PC-3 (cell line): ENCODE measurements around the gene PIK3R2. TPM values are rescaled to one million over a fixed set of nuclear protein-coding genes. Genes with fewer than 3 reads are reported as not detected.

ENCODE experiments used
- ATAC-seq: fragments of 200-7000 bp; cut with Tn5 transposase; 2 replicates; pipeline ENCODE4 v1.9.1; 2020; ENCODE audit warnings: mild to moderate bottlenecking, moderate library complexity
- BruUV-seq: library from RNA; stranded (reverse); fragments of 400-500 nt; replicated peaks from 2 replicates; lab custom pipeline; 2021; lab: Mats Ljungman, UMichigan
- CTCF ChIA-PET: fragments of 300-600 bp; sonication (Branson Sonifier 250); formaldehyde crosslinking; loops from one replicate; lab custom pipeline; 2022; ENCODE audit warnings: antibody characterized with exemption; lab: Charles Lee
- POLR2A ChIA-PET: fragments of 300-600 bp; sonication (Branson Sonifier 250); formaldehyde crosslinking; loops from one replicate; lab custom pipeline; 2022; ENCODE audit warnings: antibody characterized with exemption; ENCODE audit not compliant: unreplicated experiment; lab: Charles Lee
- DNase-seq: peaks from one replicate; pipeline ENCODE4 v3.0.0-alpha.2; 2015
- H2AFZ ChIP-seq: fragments of 300-600 bp; sonication (generic); 2 replicates; pipeline ENCODE4 v1.6.0; 2016; ENCODE audit warnings: antibody characterized with exemption, low read length
- H3F3A ChIP-seq: fragments of 300-600 bp; sonication (generic); one replicate; pipeline ENCODE4 v1.6.0; 2017; ENCODE audit warnings: antibody characterized with exemption, low read length, control low read depth, mild to moderate bottlenecking; ENCODE audit not compliant: unreplicated experiment
- H3K27ac ChIP-seq: fragments of 300-600 bp; sonication (generic); 2 replicates; pipeline ENCODE4 v1.5.1; 2016; ENCODE audit warnings: mild to moderate bottlenecking, low read length
- H3K27me3 ChIP-seq: fragments of 300-600 bp; sonication (generic); 2 replicates; pipeline ENCODE4 v1.6.1; 2016; ENCODE audit warnings: low read length, mixed read lengths
- H3K36me3 ChIP-seq: fragments of 300-600 bp; sonication (generic); 2 replicates; pipeline ENCODE4 v1.6.1; 2016; ENCODE audit warnings: low read depth, mixed run types, low read length, mixed read lengths
- H3K4me1 ChIP-seq: fragments of 300-600 bp; sonication (generic); 2 replicates; pipeline ENCODE4 v1.5.1; 2016; ENCODE audit warnings: low read length; ENCODE audit not compliant: insufficient read depth
- H3K4me2 ChIP-seq: fragments of 300-600 bp; sonication (generic); 2 replicates; pipeline ENCODE4 v1.6.0; 2016; ENCODE audit warnings: low read length
- H3K4me3 ChIP-seq: fragments of 300-600 bp; sonication (generic); 2 replicates; pipeline ENCODE4 v1.5.1; 2016; ENCODE audit warnings: mild to moderate bottlenecking, low read length, mixed read lengths
- H3K79me2 ChIP-seq: fragments of 300-600 bp; sonication (generic); 2 replicates; pipeline ENCODE4 v1.6.1; 2017; ENCODE audit warnings: low read length, mixed read lengths
- H3K9ac ChIP-seq: fragments of 300-600 bp; sonication (generic); 2 replicates; pipeline ENCODE4 v1.6.0; 2016; ENCODE audit warnings: mild to moderate bottlenecking, low read length
- H3K9me2 ChIP-seq: fragments of 300-600 bp; sonication (generic); replicated peaks from 2 replicates; pipeline ENCODE4 v1.6.1; 2016; ENCODE audit warnings: mixed run types, low read length, mixed read lengths
- H3K9me3 ChIP-seq: fragments of 300-600 bp; sonication (generic); 2 replicates; pipeline ENCODE4 v1.6.1; 2016; ENCODE audit warnings: low read length, mixed read lengths
- H4K20me1 ChIP-seq: fragments of 300-600 bp; sonication (generic); 2 replicates; pipeline ENCODE4 v1.6.1; 2016; ENCODE audit warnings: low read length, mixed read lengths
- EZH2 ChIP-seq: fragments of 300-600 bp; sonication (generic); IDR thresholded peaks from one replicate; pipeline ENCODE4 v1.6.1; 2017; ENCODE audit warnings: antibody characterized with exemption, mild to moderate bottlenecking, low read length; ENCODE audit not compliant: unreplicated experiment
- EZH2phosphoT487 ChIP-seq: fragments of 300-600 bp; sonication (generic); IDR thresholded peaks from 2 replicates; pipeline ENCODE4 v1.6.1; 2018; ENCODE audit warnings: mild to moderate bottlenecking, antibody characterized with exemption, low read length, borderline replicate concordance
- intact Hi-C: fragments of 100-400 bp; cut with micrococcal nuclease; formaldehyde crosslinking; loops from 2 replicates; pipeline ENCODE4 v1.9.0; 2023
- total RNA-seq: library from RNA; depleted of rRNA; stranded (reverse); fragments of >200 nt; gene quantifications from 2 replicates; pipeline ENCODE4 v1.2.3, GENCODE V29; 2014
- TF ChIP-seq, protein P1 (sequence below): fragments of 300-600 bp; sonication (generic); conservative IDR thresholded peaks from 2 replicates; pipeline ENCODE4 v1.5.1; 2017; ENCODE audit warnings: antibody characterized with exemption, low read depth, mild to moderate bottlenecking, low read length

Gene PIK3R2
- total RNA-seq, 1 experiment from 2014 or later = 15.8 TPM

DNA sequence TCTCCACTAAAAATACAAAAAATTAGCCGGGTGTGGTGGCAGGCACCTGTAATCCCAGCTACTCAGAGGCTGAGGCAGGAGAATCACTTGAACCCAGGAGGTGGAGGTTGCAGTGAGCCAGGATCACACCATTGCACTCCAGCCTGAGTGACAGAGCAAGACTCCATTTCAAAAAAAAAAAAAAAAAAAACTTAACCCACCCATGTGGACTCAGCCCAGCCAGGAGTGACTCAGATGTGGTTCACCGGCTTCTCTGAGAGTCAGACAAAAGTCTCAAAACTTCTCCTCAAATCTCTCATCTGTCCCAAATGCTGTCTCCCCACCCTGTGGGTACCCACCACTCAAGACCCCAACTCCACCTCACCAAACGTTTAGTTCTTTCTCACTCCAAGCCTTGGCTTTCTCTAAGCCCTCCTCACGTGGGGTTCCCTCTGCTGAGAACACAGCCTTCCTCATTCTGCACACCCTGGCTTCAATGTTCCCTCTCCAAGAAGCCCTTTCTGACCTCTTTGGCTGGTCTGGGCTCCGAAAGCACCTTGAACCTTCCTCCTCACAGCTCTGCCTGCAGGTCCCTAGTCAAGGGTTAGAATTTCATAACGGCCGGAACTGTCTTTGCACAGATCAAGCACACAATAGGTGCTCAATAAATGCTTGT is 61.9 kb downstream of the PIK3R2 start:
- DNase-seq = peak; percentile 61
- CTCF ChIA-PET = no interaction called here

DNA sequence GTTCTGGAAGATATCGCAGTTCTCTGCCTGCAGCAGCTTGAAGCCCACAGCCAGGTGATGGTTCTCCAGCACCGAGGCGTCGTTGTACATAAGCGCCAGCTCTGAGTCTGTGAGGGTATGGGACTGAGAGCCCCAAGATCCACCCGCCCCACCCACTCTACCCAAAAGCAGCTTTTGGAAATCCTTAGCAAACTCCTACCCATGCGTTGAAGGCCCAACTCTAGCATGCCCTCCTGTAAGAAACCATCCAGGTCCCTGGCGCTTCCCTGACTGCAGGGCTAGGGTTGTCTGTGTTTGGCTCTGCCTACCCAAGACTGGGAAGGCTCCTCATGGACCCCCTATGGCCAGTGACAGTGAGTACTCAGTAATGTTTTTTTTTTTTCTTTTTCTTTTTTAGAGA is 63.8 kb downstream of the PIK3R2 start:
- intact Hi-C loops = no loop called here
- Histone ChIP-seq H3K27me3 (no peaks in the 10 kb centered on the region), H3K79me2 (no peaks in the 10 kb centered on the region), H3K27ac (no peak overlapping the region), H3K4me1 (peaks cover 4% of the 10 kb centered on the region), H4K20me1 (no peaks in the 10 kb centered on the region), H3K4me3 (no peak overlapping the region), H3K4me2 (no peak overlapping the region), H3K9me2 (no peaks in the 10 kb centered on the region), H3K9ac (no peak overlapping the region), H3K36me3 (no peaks in the 10 kb centered on the region), H3K9me3 (no peaks in the 10 kb centered on the region), H2AFZ (no peak overlapping the region), H3F3A (no peaks in the 10 kb centered on the region)
- no TSS peak for BruUV-seq
- CTCF ChIA-PET = no interaction called here
- POLR2A ChIA-PET = no interaction called here
- no peak for TF ChIP-seq EZH2
- TF ChIP-seq, protein P1, sequence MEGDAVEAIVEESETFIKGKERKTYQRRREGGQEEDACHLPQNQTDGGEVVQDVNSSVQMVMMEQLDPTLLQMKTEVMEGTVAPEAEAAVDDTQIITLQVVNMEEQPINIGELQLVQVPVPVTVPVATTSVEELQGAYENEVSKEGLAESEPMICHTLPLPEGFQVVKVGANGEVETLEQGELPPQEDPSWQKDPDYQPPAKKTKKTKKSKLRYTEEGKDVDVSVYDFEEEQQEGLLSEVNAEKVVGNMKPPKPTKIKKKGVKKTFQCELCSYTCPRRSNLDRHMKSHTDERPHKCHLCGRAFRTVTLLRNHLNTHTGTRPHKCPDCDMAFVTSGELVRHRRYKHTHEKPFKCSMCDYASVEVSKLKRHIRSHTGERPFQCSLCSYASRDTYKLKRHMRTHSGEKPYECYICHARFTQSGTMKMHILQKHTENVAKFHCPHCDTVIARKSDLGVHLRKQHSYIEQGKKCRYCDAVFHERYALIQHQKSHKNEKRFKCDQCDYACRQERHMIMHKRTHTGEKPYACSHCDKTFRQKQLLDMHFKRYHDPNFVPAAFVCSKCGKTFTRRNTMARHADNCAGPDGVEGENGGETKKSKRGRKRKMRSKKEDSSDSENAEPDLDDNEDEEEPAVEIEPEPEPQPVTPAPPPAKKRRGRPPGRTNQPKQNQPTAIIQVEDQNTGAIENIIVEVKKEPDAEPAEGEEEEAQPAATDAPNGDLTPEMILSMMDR = no peak
- no peak for TF ChIP-seq EZH2phosphoT487
- DNase-seq (no peak), ATAC-seq (no peak)

More for the DNA sequence above, 61.9 kb downstream of the PIK3R2 start:
- Histone ChIP-seq H3K9ac (no peak overlapping the region), H3K4me3 (no peak overlapping the region), H3K4me1 (peaks cover 4% of the 10 kb centered on the region), H3K79me2 (no peaks in the 10 kb centered on the region), H3K27me3 (no peaks in the 10 kb centered on the region), H3K36me3 (no peaks in the 10 kb centered on the region), H3K9me2 (no peaks in the 10 kb centered on the region), H3K9me3 (no peaks in the 10 kb centered on the region), H4K20me1 (no peaks in the 10 kb centered on the region), H3K27ac (no peak overlapping the region), H2AFZ (peak overlapping the region; percentile 6; the same call in 1 of the 2 replicates), H3F3A (no peaks in the 10 kb centered on the region), H3K4me2 (peak overlapping the region; percentile 15; the same call in 1 of the 2 replicates)
- intact Hi-C loops = no loop called here
- POLR2A ChIA-PET = no interaction called here
- ATAC-seq = peak; percentile 78
- TF ChIP-seq, protein P1 = no peak
- TF ChIP-seq EZH2 (no peak), EZH2phosphoT487 (no peak)
- no TSS peak for BruUV-seq

DNA sequence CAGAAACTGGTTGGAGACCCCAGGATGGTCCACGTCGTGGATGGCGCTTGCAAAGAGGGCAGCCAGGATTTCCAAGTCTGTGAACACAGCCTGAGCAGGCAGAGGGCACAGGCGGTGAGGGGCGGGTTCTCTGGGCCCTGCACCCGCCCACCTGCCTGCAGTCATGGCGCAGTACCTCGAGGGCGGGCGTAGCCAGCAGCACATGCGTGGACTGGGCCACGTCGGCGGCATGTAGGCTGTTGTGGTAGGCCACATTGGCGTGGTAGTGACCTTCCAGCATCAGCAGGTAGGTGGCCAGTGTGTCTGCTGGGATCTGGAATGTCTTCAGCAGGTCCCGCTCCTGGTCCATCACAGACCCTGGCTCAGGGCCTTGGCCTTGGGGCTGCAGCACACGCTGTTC is 65.2 kb downstream of the PIK3R2 start:
- no peak overlapping the region for H3K9ac ChIP-seq
- DNase-seq (no peak), ATAC-seq (no peak)
- BruUV-seq = no TSS peak
- TF ChIP-seq EZH2 (no peak), EZH2phosphoT487 (no peak)
- TF ChIP-seq, protein P1 = no peak
- H3K27me3 ChIP-seq = no peaks in the 10 kb centered on the region
- intact Hi-C loops = no loop called here
- CTCF ChIA-PET = no interaction called here
- H3K4me2 ChIP-seq = no peak overlapping the region
- no peak overlapping the region for H3K4me3 ChIP-seq
- H3K79me2 ChIP-seq = no peaks in the 10 kb centered on the region
- H3K9me3 ChIP-seq = no peaks in the 10 kb centered on the region
- H3K27ac ChIP-seq = no peak overlapping the region
- H3K36me3 ChIP-seq = no peaks in the 10 kb centered on the region
- no peaks in the 10 kb centered on the region for H3K9me2 ChIP-seq
- POLR2A ChIA-PET = no interaction called here
- no peaks in the 10 kb centered on the region for H3F3A ChIP-seq
- no peaks in the 10 kb centered on the region for H4K20me1 ChIP-seq
- H3K4me1 ChIP-seq = peaks cover 4% of the 10 kb centered on the region
- no peak overlapping the region for H2AFZ ChIP-seq
